ENCODE measurements around the gene ACTN3. TPM values are rescaled to one million over a fixed set of nuclear protein-coding genes. Genes with fewer than 3 reads are reported as not detected.

ACTN3 gene
- total and polyA plus RNA-seq, 2 experiments from 2014 or later: 6.3 to 7.3 TPM

- Histone ChIP-seq H3K36me3 (ENCODE audit: insufficient read depth) (no peaks in the 10 kb centered on the region), H3K4me3 (no peak overlapping the region), H3F3A (replicated peaks; ENCODE audit: low read depth) (no peaks in the 10 kb centered on the region), H2AFZ (no peak overlapping the region), H3K9me2 (ENCODE audit: insufficient read depth) (no peaks in the 10 kb centered on the region), H3K27me3 (ENCODE audit: insufficient read depth) (no peaks in the 10 kb centered on the region), H4K20me1 (replicated peaks; ENCODE audit: insufficient read depth) (no peaks in the 10 kb centered on the region), H3K4me1 (ENCODE audit: insufficient read depth) (no peaks in the 10 kb centered on the region), H3K4me2 (no peak overlapping the region), H3K27ac (ENCODE audit: low read depth) (no peak overlapping the region), H3K79me2 (replicated peaks; ENCODE audit: insufficient read depth) (no peaks in the 10 kb centered on the region)
- Mint-ChIP-seq H3K4me3 (no peak overlapping the region), H3K9me3 (no peaks in the 10 kb centered on the region), H3K4me1 (no peaks in the 10 kb centered on the region), H3K27me3 (ENCODE audit: insufficient read depth, low read depth, poor library complexity) (peaks cover 2% of the 10 kb centered on the region), H3K27ac (no peak overlapping the region), H3K36me3 (ENCODE audit: low read depth) (peaks cover 18% of the 10 kb centered on the region; the same call in 2 of the 3 replicates)
- no peak for TF ChIP-seq JUNB (IDR thresholded peaks at IDR 0.05; ENCODE audit: unreplicated experiment)
- no peak for TF ChIP-seq NANOG (IDR thresholded peaks at IDR 0.05; ENCODE audit: borderline replicate concordance)
- TF ChIP-seq ZNF114 (CRISPR knock-in tag; IDR thresholded peaks at IDR 0.05): no peak
- no peak for TF ChIP-seq ETS1 (IDR thresholded peaks at IDR 0.05)
- TF ChIP-seq REST (IDR thresholded peaks at IDR 0.05; ENCODE audit: unreplicated experiment): no peak
- TF ChIP-seq ZNF331 (CRISPR knock-in tag; IDR thresholded peaks at IDR 0.05; ENCODE audit: low read depth): no peak
- no peak for TF ChIP-seq EZH2 (IDR thresholded peaks at IDR 0.05; ENCODE audit: low read depth, unreplicated experiment)
- no peak for TF ChIP-seq POLR2AphosphoS5 (IDR thresholded peaks at IDR 0.05; ENCODE audit: low read depth)
- TF ChIP-seq ZNF462 (CRISPR knock-in tag; IDR thresholded peaks at IDR 0.05): no peak
- no peak for TF ChIP-seq CREB1 (CRISPR knock-in tag; IDR thresholded peaks at IDR 0.05; ENCODE audit: low read depth)
- no peak for TF ChIP-seq CTCF (conservative IDR thresholded peaks at IDR 0.05; ENCODE audit: low read depth in 2 of 2)
- TF ChIP-seq STAT1 (IDR thresholded peaks at IDR 0.05; ENCODE audit: unreplicated experiment): no peak
- no peak for TF ChIP-seq EZH2phosphoT487 (IDR thresholded peaks at IDR 0.05; ENCODE audit: unreplicated experiment)
- DNase-seq (ENCODE audit: low spot score): no peak
- ATAC-seq: no peak
These were observed 56.4 kb downstream of the ACTN3 start for GRCh38 chr11:66603072-66603471.

Data from GM23338 (cell line).